ENCODE results near the gene PRKG1.

DNA sequence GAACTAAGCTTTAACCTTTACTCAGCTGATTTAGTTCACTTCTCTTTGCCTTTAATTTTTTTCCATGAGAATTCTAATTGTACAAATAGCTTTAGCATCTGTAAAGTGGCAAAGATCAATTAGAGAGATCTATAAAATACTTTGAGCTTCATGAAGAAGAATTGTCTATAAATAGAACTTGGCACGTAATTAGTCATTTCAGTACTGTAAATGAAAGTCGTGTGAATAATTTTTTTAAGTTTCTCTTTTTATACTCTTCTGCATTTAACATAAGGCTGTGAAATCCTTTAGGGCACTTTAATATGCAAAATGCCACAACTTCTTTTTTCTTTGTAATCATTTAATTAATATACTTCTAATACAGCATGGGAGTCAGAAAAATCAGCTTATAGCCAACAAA lies 447.3 kb downstream of the PRKG1 start:
- TF ChIP-seq, protein P1, sequence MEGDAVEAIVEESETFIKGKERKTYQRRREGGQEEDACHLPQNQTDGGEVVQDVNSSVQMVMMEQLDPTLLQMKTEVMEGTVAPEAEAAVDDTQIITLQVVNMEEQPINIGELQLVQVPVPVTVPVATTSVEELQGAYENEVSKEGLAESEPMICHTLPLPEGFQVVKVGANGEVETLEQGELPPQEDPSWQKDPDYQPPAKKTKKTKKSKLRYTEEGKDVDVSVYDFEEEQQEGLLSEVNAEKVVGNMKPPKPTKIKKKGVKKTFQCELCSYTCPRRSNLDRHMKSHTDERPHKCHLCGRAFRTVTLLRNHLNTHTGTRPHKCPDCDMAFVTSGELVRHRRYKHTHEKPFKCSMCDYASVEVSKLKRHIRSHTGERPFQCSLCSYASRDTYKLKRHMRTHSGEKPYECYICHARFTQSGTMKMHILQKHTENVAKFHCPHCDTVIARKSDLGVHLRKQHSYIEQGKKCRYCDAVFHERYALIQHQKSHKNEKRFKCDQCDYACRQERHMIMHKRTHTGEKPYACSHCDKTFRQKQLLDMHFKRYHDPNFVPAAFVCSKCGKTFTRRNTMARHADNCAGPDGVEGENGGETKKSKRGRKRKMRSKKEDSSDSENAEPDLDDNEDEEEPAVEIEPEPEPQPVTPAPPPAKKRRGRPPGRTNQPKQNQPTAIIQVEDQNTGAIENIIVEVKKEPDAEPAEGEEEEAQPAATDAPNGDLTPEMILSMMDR (conservative IDR thresholded peaks at IDR 0.05 in 1 of 2, IDR thresholded peaks at IDR 0.05 in 1 of 2; ENCODE audit: low read depth in 1 of 2, low read length in 2 of 2): no peak
- TF ChIP-seq EZH2 (IDR thresholded peaks at IDR 0.05; ENCODE audit: low read length, missing control alignments): no peak
